Urinary bladder (tissue), 4 donors: ENCODE measurements around the gene GUCD1. TPM values are rescaled to one million over a fixed set of nuclear protein-coding genes. Genes with fewer than 3 reads are reported as not detected.

ENCODE experiments used
- DNase-seq: peaks from one replicate; pipeline ENCODE4 v3.0.0-alpha.2; 2015; ENCODE audit errors: extremely low spot score
- H3K27ac ChIP-seq: one replicate; pipeline ENCODE4 v1.5.1; 2013; ENCODE audit warnings: low read depth, mild to moderate bottlenecking, moderate library complexity
- H3K36me3 ChIP-seq: one replicate; pipeline ENCODE4 v1.6.1; 2013; ENCODE audit warnings: mild to moderate bottlenecking, moderate library complexity; ENCODE audit not compliant: insufficient read depth
- H3K4me1 ChIP-seq: one replicate; pipeline ENCODE4 v1.6.1; 2013; ENCODE audit warnings: mild to moderate bottlenecking, moderate library complexity; ENCODE audit not compliant: insufficient read depth
- H3K4me3 ChIP-seq: one replicate; pipeline ENCODE4 v1.5.1; 2013; ENCODE audit warnings: low read depth, low read length
- WGBS: extraction: QIAGEN DNeasy Blood & Tissue Kit; methylation state at CpG from one replicate; pipeline ENCODE4 v1.1.7; 2013; 5-methylcytosine and 5-hydroxymethylcytosine counted together
- polyA plus RNA-seq: library from polyadenylated mRNA; stranded (reverse); fragments of 200-250 nt; gene quantifications from one replicate; pipeline ENCODE4 v1.2.3, GENCODE V29; 2013
- total RNA-seq: library from RNA; depleted of rRNA; stranded (reverse); fragments of >200 nt; gene quantifications from one replicate; pipeline ENCODE4 v1.2.3, GENCODE V29; 2014
- donor health status: healthy with polysubstance abuse.
- donor health status: healthy.

GUCD1 gene
- total and polyA plus RNA-seq, 2 donors, result 61.3 to 111 TPM

DNA sequence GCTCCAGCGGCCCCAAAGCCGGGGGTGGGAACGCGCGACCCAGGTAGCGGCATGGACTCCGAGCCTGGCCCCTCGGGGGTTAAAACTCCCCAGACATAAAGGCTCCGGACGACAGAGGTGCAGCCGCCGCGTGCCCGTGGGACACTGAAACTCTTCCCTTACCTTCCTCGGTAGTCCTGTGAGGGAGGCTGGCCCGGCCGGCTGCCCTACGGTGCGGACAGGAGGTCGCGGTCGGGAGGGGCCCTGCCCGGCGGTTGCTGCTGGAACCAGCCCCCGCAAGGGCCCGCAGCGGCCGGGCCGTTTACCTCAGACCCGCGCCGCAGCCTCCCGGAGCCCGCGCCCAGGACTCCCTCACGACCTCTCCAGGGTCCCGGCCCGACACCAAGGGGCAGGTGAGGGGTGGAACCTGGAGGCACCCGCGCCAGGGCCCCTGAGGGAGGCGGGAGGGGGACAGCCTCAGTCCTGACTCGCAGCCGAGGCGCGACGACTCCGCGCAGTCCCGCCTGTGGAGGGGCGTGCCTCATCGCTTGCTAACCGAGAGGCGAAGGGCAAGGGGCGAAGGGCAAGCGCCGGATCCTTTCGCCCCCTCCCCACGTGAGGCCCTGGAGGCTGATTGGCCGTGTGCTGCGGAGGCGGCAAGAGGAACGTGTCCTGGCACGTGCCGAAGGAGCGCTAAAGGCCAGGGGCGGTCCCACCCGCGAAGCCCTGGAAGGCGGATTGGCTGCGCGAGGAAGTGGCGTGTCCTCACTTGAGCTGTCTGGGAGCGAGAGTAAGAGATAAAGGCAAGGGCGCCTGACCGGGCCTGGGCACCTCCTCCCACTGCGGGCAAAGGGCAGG, 60.2 kb downstream of the GUCD1 start, which contains the start of gene UPB1:
TSS of gene UPB1 (plus strand) at position 805 of the 837 bp plus-strand sequence. CDS start 72 bp downstream, outside the sequence.
- no peak within 1 kb of the TSS for H3K27ac ChIP-seq
- no peaks in the 10 kb centered on the region for H3K4me1 ChIP-seq
- WGBS, result 28% methylated on average over 76 of the region's 76 CpGs
- no peaks in the 10 kb centered on the region for H3K36me3 ChIP-seq
- no peak within 1 kb of the TSS for H3K4me3 ChIP-seq
- no peak for DNase-seq

DNA sequence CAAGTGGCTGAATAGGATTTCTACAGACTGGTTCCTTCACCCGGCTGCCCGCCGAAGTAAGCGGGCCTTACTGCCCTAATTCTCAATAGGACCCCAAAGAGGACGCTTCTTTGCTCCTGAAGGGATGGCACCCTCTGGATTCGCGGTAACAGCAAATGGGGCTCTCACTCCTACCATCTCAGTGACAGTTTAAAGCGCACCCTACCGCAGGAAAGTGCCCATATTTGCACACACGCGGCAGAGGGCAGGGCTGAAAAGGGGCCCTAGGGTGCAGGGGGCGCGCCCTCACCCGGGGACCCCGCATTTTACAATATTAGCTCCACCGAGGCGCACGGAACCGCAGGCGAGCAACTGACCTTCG, 60.8 kb downstream of the GUCD1 start:
- H3K4me3 ChIP-seq, result no peak overlapping the region
- H3K4me1 ChIP-seq, result no peaks in the 10 kb centered on the region
- 36% methylated on average over 21 of the region's 21 CpGs for WGBS
- no peak overlapping the region for H3K27ac ChIP-seq
- H3K36me3 ChIP-seq, result no peaks in the 10 kb centered on the region
- no peak for DNase-seq

- H3K4me1 ChIP-seq, result no peaks in the 10 kb centered on the region
- WGBS, result 86% methylated on average over 3 of the region's 3 CpGs
Measured at GRCh38 chr22:24492391-24492790, 62.5 kb downstream of the GUCD1 start.

More at GRCh38 chr22:24492391-24492790, 62.5 kb downstream of the GUCD1 start:
- Histone ChIP-seq H3K27ac (no peak overlapping the region), H3K4me3 (no peak overlapping the region), H3K36me3 (no peaks in the 10 kb centered on the region)
- DNase-seq, result no peak

Other genes starting within 250 kb of the GUCD1 start
- gene ADORA2A, start 127.5 kb downstream of the GUCD1 start, total RNA-seq, result 3.6 TPM
- gene ADORA2A, start 127.5 kb downstream of the GUCD1 start, polyA plus RNA-seq, result 2.6 TPM
- 0.90 TPM for gene UPB1, start 59.8 kb downstream of the GUCD1 start, total RNA-seq
- 0.14 TPM for gene UPB1, start 59.8 kb downstream of the GUCD1 start, polyA plus RNA-seq
- 100 TPM for gene SNRPD3, start 861 bp upstream of the GUCD1 start, total RNA-seq
- 107 TPM for gene SNRPD3, start 861 bp upstream of the GUCD1 start, polyA plus RNA-seq
- gene LRRC75B, start 37.9 kb upstream of the GUCD1 start, total RNA-seq, result 9.6 TPM
- gene LRRC75B, start 37.9 kb upstream of the GUCD1 start, polyA plus RNA-seq, result 22.7 TPM
- 4.1 TPM for gene GGT1, start 48.1 kb upstream of the GUCD1 start, total RNA-seq
- 7.4 TPM for gene GGT1, start 48.1 kb upstream of the GUCD1 start, polyA plus RNA-seq
- not detected for gene PIWIL3, start 219.6 kb upstream of the GUCD1 start, total RNA-seq
- gene PIWIL3, start 219.6 kb upstream of the GUCD1 start, polyA plus RNA-seq, result not detected